NT2/D1 (cell line): ENCODE data around the gene ATP1A4.

ENCODE experiments used
- SUZ12 ChIP-seq: IDR thresholded peaks from 2 replicates; pipeline ENCODE4 v1.6.1; 2011; ENCODE audit not compliant: insufficient read length, insufficient read depth; ENCODE audit errors: extremely low read depth
- YY1 ChIP-seq: IDR thresholded peaks from 2 replicates; pipeline ENCODE4 v1.6.1; 2011; ENCODE audit not compliant: insufficient read length, insufficient read depth

GRCh38 chr1:160166166-160166868 is 14.9 kb downstream of the ATP1A4 start:
- TF ChIP-seq YY1: no peak
- TF ChIP-seq SUZ12: no peak
